ENCODE results near the gene TAL2.

DNA sequence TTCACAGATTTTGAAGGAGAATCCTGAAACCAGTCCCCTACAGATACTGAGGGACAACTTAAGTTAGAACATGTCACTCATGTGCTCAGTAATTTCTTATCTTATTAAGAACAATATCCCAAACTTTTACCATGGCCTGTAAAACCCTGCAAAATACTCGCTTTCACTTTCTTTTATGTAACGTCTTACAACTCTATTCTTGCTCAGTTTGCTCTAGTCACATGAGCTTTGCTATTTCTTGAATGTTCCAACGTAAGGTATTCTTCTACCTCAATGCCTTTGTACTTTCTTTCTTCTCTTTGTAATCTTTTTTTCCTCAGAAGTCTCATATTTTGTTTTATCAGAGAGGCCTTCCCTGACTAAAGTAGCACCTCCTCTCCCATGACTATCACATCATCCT, 46.1 kb downstream of the TAL2 start:
- TF ChIP-seq, protein P1, sequence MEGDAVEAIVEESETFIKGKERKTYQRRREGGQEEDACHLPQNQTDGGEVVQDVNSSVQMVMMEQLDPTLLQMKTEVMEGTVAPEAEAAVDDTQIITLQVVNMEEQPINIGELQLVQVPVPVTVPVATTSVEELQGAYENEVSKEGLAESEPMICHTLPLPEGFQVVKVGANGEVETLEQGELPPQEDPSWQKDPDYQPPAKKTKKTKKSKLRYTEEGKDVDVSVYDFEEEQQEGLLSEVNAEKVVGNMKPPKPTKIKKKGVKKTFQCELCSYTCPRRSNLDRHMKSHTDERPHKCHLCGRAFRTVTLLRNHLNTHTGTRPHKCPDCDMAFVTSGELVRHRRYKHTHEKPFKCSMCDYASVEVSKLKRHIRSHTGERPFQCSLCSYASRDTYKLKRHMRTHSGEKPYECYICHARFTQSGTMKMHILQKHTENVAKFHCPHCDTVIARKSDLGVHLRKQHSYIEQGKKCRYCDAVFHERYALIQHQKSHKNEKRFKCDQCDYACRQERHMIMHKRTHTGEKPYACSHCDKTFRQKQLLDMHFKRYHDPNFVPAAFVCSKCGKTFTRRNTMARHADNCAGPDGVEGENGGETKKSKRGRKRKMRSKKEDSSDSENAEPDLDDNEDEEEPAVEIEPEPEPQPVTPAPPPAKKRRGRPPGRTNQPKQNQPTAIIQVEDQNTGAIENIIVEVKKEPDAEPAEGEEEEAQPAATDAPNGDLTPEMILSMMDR (IDR thresholded peaks at IDR 0.05), result no peak
- no peak for TF ChIP-seq POLR2A (IDR thresholded peaks at IDR 0.05)
